T-helper 1 cell treated with Interleukin-12 subunit alpha and Interleukin-12 subunit beta and Interleukin-4 antibody, amounts not matched to agents 30 ng/mL and 1 ng/mL, for 36 hours (primary cell): ENCODE data around the gene PLPPR1. TPM values are rescaled to one million over a fixed set of nuclear protein-coding genes. Genes with fewer than 3 reads are reported as not detected.
"Not testable (repeated sequence)": the region's sequence is repeated elsewhere in the genome, so short reads cannot be mapped to it uniquely, and the experiment has no call there.

Experiments used
- intact Hi-C: fragments of 100-400 bp; cut with micrococcal nuclease; formaldehyde crosslinking; loops from one replicate; pipeline ENCODE4 v1.15.1; 2024
- total RNA-seq: library from RNA; stranded (reverse); gene quantifications from 2 replicates; pipeline ENCODE4 v1.2.3, GENCODE V29; 2022

The PLPPR1 gene
- total RNA-seq, 1 donor from 2014 or later, result not detected

- intact Hi-C loops, result no loop called here
Observed at GRCh38 chr9:101274971-101275768, 246.6 kb downstream of the PLPPR1 start.

GRCh38 chr9:101275769-101276250 lies 247.3 kb downstream of the PLPPR1 start:
- intact Hi-C loops, result no loop called here

- intact Hi-C loops, result not testable (repeated sequence)
Observed at GRCh38 chr9:101291043-101291442, 262.5 kb downstream of the PLPPR1 start.

- intact Hi-C loops, result no loop called here
Observed at GRCh38 chr9:101299901-101300300, 271.4 kb downstream of the PLPPR1 start.

- intact Hi-C loops, result no loop called here
Observed at GRCh38 chr9:101307051-101307450, 278.5 kb downstream of the PLPPR1 start.

- intact Hi-C loops, result no loop called here
Observed at GRCh38 chr9:101307524-101308213, 279.1 kb downstream of the PLPPR1 start.

GRCh38 chr9:101309139-101309538 lies 280.6 kb downstream of the PLPPR1 start:
- intact Hi-C loops, result no loop called here

- intact Hi-C loops, result loop anchor here (1.0 kb wide), 4 partner anchors 192 to 710 kb away; no protein-coding TSS in a partner anchor
Observed at GRCh38 chr9:101311191-101311590, 282.7 kb downstream of the PLPPR1 start.

GRCh38 chr9:101311758-101312420 lies 283.4 kb downstream of the PLPPR1 start:
- intact Hi-C loops, result loop anchor here (1.0 kb wide), 4 partner anchors 193 to 711 kb away; no protein-coding TSS in a partner anchor

- intact Hi-C loops, result no loop called here
Observed at GRCh38 chr9:101312661-101313060, 284.1 kb downstream of the PLPPR1 start.

- intact Hi-C loops, result no loop called here
Observed at GRCh38 chr9:101315112-101315450, 286.6 kb downstream of the PLPPR1 start.

- intact Hi-C loops, result no loop called here
Observed at GRCh38 chr9:101317735-101318134, 289.2 kb downstream of the PLPPR1 start.

GRCh38 chr9:101323129-101323528 lies 294.6 kb downstream of the PLPPR1 start:
- intact Hi-C loops, result no loop called here

- intact Hi-C loops, result no loop called here
Observed at GRCh38 chr9:101324245-101324804, 295.8 kb downstream of the PLPPR1 start.

GRCh38 chr9:101325053-101325452 lies 296.5 kb downstream of the PLPPR1 start:
- intact Hi-C loops, result no loop called here

- intact Hi-C loops, result no loop called here
Observed at GRCh38 chr9:101326035-101326434, 297.5 kb downstream of the PLPPR1 start.

GRCh38 chr9:101326501-101326900 lies 298.0 kb downstream of the PLPPR1 start:
- intact Hi-C loops, result no loop called here

- intact Hi-C loops, result not testable (repeated sequence)
Observed at GRCh38 chr9:101327422-101327909, 298.9 kb downstream of the PLPPR1 start.

GRCh38 chr9:101332362-101332761 lies 303.8 kb downstream of the PLPPR1 start:
- intact Hi-C loops, result no loop called here

GRCh38 chr9:101333490-101333889 lies 305.0 kb downstream of the PLPPR1 start:
- intact Hi-C loops, result no loop called here

- intact Hi-C loops, result no loop called here
Observed at GRCh38 chr9:101333926-101334702, 305.6 kb downstream of the PLPPR1 start.
